Breast epithelium (tissue), 4 donors: Measurements from ENCODE around the gene PRSS50. TPM values are rescaled to one million over a fixed set of nuclear protein-coding genes. Genes with fewer than 3 reads are reported as not detected.

Experiments used
- DNase-seq, 2 donors: peaks; one replicate each; pipeline ENCODE4 v3.0.0-alpha.2; 2019; ENCODE audit warnings: low spot score in 2 of 2
- H3K27ac ChIP-seq, 2 donors: fragments of 200-600 bp; sonication (generic) in 1 of 2; one replicate each; pipeline ENCODE4 v1.5.1; 2016 to 2019; ENCODE audit warnings: mild to moderate bottlenecking in 1 of 2
- H3K27me3 ChIP-seq, 2 donors: fragments of 200-600 bp; sonication (generic) in 1 of 2; one replicate each; pipeline versions ENCODE4 v1.5.1 to v1.6.0; 2017 to 2019; ENCODE audit warnings: control low read depth in 1 of 2, mild to moderate bottlenecking in 1 of 2
- H3K36me3 ChIP-seq: fragments of 200-600 bp; one replicate; pipeline ENCODE4 v1.5.1; 2019
- H3K4me1 ChIP-seq, 2 donors: fragments of 200-600 bp; sonication (generic); one replicate each; pipeline ENCODE4 v1.5.1; 2016 to 2019; ENCODE audit warnings: control low read depth in 1 of 2
- H3K4me3 ChIP-seq, 3 donors: fragments of 200-600 bp; sonication (generic); 1 replicate in 2 of 3; 2 replicates in 1 of 3; pipeline ENCODE4 v1.5.1; 2016 to 2019; ENCODE audit warnings: mild to moderate bottlenecking in 3 of 3, moderate library complexity in 2 of 3
- H3K9me3 ChIP-seq, 2 donors: fragments of 200-600 bp; sonication (generic) in 1 of 2; one replicate each; pipeline ENCODE4 v1.5.1; 2016 to 2019; ENCODE audit warnings: control low read depth in 1 of 2
- POLR2A ChIP-seq: fragments of 450-650 bp; IDR thresholded peaks from one replicate; pipeline ENCODE4 v1.6.1; 2016; ENCODE audit warnings: antibody characterized with exemption, mild to moderate bottlenecking, moderate library complexity
- POLR2AphosphoS5 ChIP-seq, 3 donors: sonication (generic); formaldehyde crosslinking; IDR thresholded peaks; one replicate each; pipeline ENCODE4 v1.6.1; 2017; ENCODE audit warnings: antibody characterized with exemption in 3 of 3
- intact Hi-C: fragments of 100-400 bp; cut with DNase I; formaldehyde crosslinking; loops from one replicate; pipeline ENCODE4 v1.15.1; 2023; ENCODE audit warnings: low total_unique reads
- total RNA-seq, 3 donors: library from RNA; depleted of rRNA; stranded (reverse); fragments of >200 nt; gene quantifications; one replicate each; pipeline ENCODE4 v1.1.0, GENCODE V29; 2016
- TF ChIP-seq, protein P1 (sequence below), 3 donors: fragments of 450-650 bp; IDR thresholded peaks; one replicate each; pipeline ENCODE4 v1.5.1; 2016 to 2017; ENCODE audit warnings: antibody characterized with exemption in 3 of 3, mild to moderate bottlenecking in 3 of 3, moderate library complexity in 3 of 3

The PRSS50 gene
- total RNA-seq, 3 donors from 2014 or later: 2.9 to 3.6 TPM; not detected in 1

DNA sequence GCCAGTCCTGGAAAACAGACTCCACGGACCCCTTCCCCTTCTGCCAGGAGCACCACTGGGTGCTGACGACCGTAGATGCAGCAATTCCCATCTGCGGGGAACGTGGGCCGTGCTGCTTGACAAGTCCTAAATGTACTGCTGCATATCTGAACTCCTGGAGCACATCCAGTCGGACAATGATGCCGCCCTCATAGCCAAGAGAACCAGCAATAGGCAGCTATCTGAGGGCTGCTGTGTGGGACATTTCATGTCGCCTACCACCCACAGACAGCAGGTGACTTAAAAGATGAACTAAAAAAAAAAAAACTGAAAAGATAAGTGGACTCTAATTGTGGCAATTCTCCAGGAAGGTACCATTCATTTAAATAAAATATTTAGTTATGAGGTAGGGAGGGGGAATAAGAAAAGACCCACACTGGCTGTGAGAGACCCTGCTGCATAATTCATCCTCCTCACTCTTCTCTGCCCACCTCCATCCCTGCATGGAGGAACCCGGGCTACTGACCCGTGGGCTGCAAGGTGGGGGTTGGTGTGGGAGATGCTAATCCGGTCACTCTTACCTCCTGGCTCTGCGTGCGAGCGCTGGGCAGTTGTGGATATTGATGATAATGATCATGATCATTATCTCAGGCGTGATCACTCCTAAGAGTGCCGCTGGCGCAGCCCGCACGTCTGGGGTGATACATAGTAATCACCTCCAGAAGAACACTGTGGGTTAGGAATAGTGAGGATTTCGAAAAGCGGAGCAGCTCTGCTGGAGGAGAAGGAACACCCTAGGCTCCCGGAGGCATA, 52.5 kb downstream of the PRSS50 start:
- Histone ChIP-seq H3K27ac (no peak overlapping the region), H3K4me1 (peaks cover 4 to 8% of the 10 kb centered on the region in 2 donors), H3K4me3 (no peak overlapping the region), H3K9me3 (no peaks in the 10 kb centered on the region), H3K27me3 (no peaks in the 10 kb centered on the region), H3K36me3 (no peaks in the 10 kb centered on the region)
- DNase-seq: no peak
- intact Hi-C loops: no loop called here
- TF ChIP-seq, protein P1, sequence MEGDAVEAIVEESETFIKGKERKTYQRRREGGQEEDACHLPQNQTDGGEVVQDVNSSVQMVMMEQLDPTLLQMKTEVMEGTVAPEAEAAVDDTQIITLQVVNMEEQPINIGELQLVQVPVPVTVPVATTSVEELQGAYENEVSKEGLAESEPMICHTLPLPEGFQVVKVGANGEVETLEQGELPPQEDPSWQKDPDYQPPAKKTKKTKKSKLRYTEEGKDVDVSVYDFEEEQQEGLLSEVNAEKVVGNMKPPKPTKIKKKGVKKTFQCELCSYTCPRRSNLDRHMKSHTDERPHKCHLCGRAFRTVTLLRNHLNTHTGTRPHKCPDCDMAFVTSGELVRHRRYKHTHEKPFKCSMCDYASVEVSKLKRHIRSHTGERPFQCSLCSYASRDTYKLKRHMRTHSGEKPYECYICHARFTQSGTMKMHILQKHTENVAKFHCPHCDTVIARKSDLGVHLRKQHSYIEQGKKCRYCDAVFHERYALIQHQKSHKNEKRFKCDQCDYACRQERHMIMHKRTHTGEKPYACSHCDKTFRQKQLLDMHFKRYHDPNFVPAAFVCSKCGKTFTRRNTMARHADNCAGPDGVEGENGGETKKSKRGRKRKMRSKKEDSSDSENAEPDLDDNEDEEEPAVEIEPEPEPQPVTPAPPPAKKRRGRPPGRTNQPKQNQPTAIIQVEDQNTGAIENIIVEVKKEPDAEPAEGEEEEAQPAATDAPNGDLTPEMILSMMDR (IDR thresholded peaks at IDR 0.05): no peak
- no peak for TF ChIP-seq POLR2AphosphoS5 (IDR thresholded peaks at IDR 0.05)
- TF ChIP-seq POLR2A: no peak

DNA sequence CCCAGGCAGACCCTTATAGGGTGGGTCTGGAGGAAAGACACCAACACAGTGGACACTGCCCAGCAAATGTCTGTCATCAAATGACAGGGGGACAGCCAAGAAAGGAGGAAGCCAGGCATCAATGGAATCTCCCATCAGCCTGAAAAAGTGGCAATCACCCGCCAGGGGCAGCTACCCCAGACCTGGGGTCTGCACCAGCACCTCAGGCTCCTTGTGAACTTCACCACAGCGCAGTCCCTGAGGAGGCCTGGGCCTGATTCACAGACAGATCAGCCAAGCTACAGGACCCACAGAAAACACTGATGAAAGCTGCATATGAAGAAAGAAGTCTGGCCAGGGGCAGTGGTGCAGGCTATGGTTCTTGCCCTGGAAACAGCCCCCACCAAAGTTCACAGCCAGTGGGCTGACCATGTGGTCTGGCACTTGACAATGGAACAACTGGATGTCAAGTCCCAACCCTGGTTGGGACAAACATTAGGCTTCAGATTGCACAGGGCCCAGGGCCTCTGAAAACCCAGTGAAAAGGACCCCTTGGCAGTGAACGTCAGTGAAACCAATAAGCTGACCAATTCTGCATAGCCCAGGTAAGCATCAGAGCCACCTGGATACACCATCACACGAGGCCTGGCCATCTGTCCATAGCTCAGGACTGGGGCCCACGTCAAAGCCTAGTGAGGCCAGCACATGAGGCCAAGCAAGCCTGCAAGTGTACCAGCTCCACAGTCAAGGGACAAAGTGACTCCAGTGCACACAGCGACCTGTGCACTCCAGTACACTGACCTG, 53.3 kb downstream of the PRSS50 start:
- Histone ChIP-seq H3K36me3 (no peaks in the 10 kb centered on the region), H3K27me3 (no peaks in the 10 kb centered on the region), H3K4me3 (no peak overlapping the region), H3K4me1 (peaks cover 4 to 10% of the 10 kb centered on the region in 2 donors), H3K27ac (no peak overlapping the region), H3K9me3 (no peaks in the 10 kb centered on the region)
- TF ChIP-seq, protein P1 (IDR thresholded peaks at IDR 0.05): no peak
- no peak for TF ChIP-seq POLR2AphosphoS5 (IDR thresholded peaks at IDR 0.05)
- TF ChIP-seq POLR2A: no peak
- intact Hi-C loops: no loop called here
- DNase-seq: no peak

GRCh38 chr3:46663591-46664135, 54.0 kb downstream of the PRSS50 start:
- DNase-seq: no peak
- H3K4me1 ChIP-seq: peaks cover 4 to 10% of the 10 kb centered on the region in 2 donors
- H3K9me3 ChIP-seq: no peaks in the 10 kb centered on the region
- no peak overlapping the region for H3K4me3 ChIP-seq
- H3K27me3 ChIP-seq: no peaks in the 10 kb centered on the region
- TF ChIP-seq POLR2A (no peak), POLR2AphosphoS5 (IDR thresholded peaks at IDR 0.05) (no peak)
- TF ChIP-seq, protein P1 (IDR thresholded peaks at IDR 0.05): no peak
- no peaks in the 10 kb centered on the region for H3K36me3 ChIP-seq
- H3K27ac ChIP-seq: no peak overlapping the region
- intact Hi-C loops: no loop called here

DNA sequence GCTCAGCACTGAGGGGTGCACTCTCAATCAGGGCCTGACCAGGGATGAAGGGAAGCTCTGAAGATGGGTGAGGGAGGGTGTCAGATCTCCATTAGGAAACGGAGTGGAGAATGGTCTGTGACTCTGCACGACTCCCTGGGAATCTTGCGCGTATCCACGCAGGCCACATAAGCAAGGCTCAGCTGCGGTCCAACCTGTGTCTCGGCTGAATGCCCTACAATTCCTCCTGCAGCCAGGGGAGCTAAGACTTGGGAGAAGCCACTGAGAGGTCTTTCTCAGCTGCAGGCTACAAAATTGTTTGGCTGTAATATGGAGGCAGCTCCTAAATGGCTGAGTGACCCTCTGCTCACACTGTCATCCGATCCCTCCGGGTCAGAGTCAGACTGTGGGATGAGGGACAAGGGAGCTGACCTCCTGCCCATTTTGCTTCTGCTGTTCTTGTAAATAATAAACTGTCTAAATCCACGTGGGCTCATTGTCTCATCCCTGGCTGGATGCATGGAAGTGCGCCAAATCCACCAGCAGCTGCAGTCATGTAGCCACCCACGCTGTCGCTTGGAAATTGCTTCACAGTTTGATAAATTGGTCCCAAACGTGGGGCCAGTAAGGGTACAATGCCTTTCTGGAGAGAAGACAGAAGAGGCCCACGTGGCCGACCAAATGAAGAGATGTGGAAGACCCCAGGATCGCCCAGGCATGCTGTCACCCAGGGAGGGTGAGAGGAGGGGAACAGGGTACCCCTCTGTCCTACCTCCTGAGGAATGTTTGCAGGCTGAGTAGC, 54.7 kb downstream of the PRSS50 start:
- Histone ChIP-seq H3K36me3 (no peaks in the 10 kb centered on the region), H3K4me1 (peaks cover 4 to 10% of the 10 kb centered on the region in 2 donors), H3K27ac (no peak overlapping the region), H3K4me3 (no peak overlapping the region), H3K9me3 (no peaks in the 10 kb centered on the region), H3K27me3 (no peaks in the 10 kb centered on the region)
- TF ChIP-seq, protein P1 (IDR thresholded peaks at IDR 0.05): no peak
- TF ChIP-seq POLR2AphosphoS5 (IDR thresholded peaks at IDR 0.05) (no peak), POLR2A (no peak)
- peak in 1 of 2 donors; percentile 33 for DNase-seq
- intact Hi-C loops: no loop called here

Other genes starting within 250 kb of the PRSS50 start
- not detected for gene RTP3, start 219.9 kb downstream of the PRSS50 start, total RNA-seq
- 10 to 100 TPM in 1 of 3 donors, 1 to 10 TPM in 2; 1.5 to 13.8 (median 2.0) TPM for gene LRRC2, start 151.6 kb downstream of the PRSS50 start, total RNA-seq
- not detected for gene FAM240A, start 105.3 kb downstream of the PRSS50 start, total RNA-seq
- gene ALS2CL, start 24.2 kb downstream of the PRSS50 start, total RNA-seq: 10 to 100 TPM in 2 of 3 donors, 1 to 10 TPM in 1; 6.7 to 22.9 (median 20.6) TPM
- not detected for gene TMIE, start 16.5 kb downstream of the PRSS50 start, total RNA-seq
- 1 to 10 TPM; 5.9 to 8.5 (median 6.2) TPM for gene MYL3, start 145.6 kb upstream of the PRSS50 start, total RNA-seq
- 10 to 100 TPM in 2 of 3 donors, 1 to 10 TPM in 1; 4.7 to 38.2 (median 13.4) TPM for gene PTH1R, start 159.9 kb upstream of the PRSS50 start, total RNA-seq